Colon (tissue), 2 donors: ENCODE results near the gene PSG6.
"Not testable (repeated sequence)": the region's sequence is repeated elsewhere in the genome, so short reads cannot be mapped to it uniquely, and the experiment has no call there.

Experiments
- FAIRE-seq: peaks from 2 replicates; lab custom pipeline; 2012; peaks lifted over from hg19 to GRCh38; lab: Jason Lieb, UNC
- donor health status: control.
- donor health status: control.

PSG6 gene

DNA sequence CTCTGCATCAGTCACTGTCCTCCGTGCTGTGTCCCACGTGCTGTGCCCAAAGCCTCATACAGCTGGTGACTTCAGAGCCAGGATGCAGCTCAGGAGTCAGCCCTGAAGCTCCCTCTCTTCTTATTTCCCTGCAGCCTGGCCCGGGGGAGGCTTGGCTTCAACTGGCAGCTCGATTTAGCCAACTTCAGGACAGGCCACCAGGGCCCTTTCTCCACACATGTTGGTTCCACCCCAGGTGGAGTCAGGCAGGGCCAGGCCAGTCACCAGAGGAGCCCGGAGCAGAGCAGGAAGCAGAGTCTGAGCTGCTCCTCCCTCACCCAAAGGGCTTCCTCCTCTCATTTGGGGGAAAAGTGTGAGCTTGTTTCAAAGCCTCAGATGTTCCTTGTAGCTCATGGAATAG is 11.5 kb downstream of the PSG6 start:
- FAIRE-seq = not testable (repeated sequence)

- not testable (repeated sequence) for FAIRE-seq
These were observed 17.1 kb downstream of the PSG6 start for GRCh38 chr19:42900561-42900960.

DNA sequence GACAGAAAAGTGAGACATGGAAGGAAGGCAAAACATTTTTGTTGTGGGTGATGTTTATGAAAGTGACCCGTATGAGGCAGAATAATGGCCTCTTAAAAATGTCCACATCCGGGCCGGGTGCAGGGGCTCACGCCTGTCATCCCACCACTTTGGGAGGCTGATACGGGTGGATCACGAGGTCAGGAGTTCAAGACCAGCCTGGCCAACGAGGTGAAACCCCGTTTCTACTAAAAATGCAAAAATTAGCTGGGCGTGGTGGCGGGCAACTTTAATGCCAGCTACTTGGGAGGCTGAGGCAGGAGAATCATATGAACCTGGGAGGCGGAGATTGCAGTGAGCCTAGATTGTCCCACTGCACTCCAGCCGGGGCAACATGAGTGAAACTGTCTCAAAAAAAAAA is 18.0 kb downstream of the PSG6 start:
- not testable (repeated sequence) for FAIRE-seq

GRCh38 chr19:42899110-42899509 is 18.6 kb downstream of the PSG6 start:
- FAIRE-seq = not testable (repeated sequence)

DNA sequence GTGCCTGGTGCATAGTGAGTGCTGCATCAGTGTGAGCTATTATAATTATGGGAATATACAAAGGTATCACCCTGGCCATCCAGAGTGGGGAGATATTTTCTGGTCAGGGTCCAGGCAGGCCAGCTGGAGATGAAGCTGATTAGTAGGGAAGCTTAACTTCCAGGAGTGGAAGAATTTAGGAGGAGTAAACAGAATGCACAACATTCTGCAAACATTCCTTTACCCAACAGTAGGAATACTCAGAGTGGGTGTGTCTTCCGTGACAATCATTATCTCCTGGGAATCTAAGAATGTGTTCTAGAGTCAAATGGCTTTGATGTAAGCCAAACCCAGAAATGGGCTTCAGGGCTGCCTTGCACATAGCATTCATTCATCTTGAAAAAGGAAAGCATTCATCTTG is 19.0 kb downstream of the PSG6 start:
- not testable (repeated sequence) for FAIRE-seq

GRCh38 chr19:42897729-42898128 is 20.0 kb downstream of the PSG6 start:
- FAIRE-seq = not testable (repeated sequence)

DNA sequence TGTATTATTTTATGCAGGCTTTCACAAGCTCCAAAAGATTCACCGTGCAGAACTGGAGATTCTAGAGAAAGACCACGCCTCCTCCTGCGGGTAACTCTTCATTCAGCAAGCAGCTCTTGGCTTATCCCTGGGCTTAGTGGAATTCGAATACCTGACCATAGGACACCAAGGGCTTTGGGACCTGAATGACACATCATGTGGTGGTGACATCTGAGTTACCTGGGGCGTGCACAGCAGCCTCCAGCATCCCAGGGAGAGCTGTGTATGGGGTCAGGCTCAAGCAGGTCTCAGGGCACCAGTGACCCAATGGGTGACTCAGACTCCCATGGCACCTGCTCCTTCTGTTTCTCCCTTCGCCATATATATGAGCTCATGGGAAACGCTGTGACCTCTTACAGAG is 27.2 kb downstream of the PSG6 start:
- FAIRE-seq = not testable (repeated sequence)

GRCh38 chr19:42887876-42888445 is 29.7 kb downstream of the PSG6 start:
- not testable (repeated sequence) for FAIRE-seq

DNA sequence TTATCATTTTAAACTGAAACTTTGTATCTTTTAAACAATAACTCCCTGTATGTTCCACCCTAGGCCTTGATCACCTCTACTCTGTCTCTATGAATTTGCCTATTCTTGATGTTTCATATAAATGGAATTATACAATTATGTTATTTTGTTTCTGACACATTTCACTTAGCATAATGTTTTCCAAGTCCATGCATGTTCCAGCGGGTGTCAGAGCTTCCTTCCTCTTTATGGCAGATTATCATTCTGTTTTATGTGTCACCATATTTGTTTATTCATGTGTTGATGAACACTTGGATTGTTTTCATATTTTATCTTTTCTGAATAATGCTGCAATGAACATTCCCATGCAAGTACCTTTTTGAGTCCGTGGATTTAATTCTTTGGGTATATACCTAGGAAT is 35.0 kb downstream of the PSG6 start:
- FAIRE-seq = not testable (repeated sequence)

DNA sequence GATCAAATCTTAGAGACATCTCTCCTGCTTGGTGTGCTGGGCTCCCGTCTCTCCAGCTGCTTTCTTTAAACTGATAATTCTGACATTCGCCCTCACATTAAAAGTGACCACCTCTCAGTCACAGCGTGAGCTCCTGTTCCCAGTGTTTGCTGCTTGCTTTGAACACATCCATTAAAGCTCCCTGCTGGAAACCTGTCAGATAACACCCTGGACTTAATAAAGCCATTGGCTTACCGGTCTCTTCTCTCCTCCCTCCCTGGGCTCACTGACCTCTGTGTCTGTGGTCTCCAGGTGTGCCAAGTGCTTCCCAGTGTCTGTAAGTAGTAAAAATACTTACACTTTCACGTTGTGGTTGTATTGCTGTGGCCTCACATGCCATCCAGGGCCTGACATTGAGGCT is 35.7 kb downstream of the PSG6 start:
- FAIRE-seq = not testable (repeated sequence)

DNA sequence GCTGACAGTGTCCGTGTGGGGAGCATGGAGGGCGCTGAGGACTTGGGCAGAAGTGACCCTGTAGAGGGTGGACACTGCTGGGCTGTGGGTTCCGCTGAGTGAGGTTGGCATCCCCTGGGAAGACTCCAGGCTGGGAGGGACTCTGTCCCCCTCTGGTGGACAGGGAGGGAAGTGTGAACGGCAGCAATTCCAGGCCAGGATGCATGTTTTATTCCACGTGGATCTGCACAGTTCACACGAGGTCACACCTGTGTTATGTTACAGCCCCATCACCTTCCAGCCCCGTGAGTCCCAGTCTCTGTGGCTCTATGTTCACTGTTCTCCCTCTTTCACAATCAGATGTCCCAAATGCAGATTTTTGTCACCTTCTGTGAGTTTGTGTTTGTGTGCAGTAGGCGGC is 36.4 kb downstream of the PSG6 start:
- not testable (repeated sequence) for FAIRE-seq

DNA sequence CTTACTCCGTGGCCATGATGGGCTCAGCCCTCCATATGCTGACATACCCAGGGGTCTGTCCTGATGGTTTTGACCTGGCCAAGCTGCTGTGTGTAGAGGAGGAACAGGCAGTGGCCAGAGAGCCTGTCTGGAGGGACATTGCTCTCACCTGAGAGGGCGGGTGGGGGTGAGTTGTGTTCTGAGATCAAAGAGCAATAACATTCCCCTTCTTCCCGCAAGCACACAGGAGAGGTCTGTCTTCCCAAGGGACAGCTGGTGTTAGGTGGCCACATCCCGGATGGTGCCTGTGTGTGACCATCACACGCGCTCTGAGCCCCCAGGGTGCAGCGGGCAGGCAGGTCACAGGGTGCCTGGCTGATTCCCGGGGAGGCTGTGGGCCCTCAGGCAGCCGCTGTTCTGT is 37.1 kb downstream of the PSG6 start:
- not testable (repeated sequence) for FAIRE-seq

GRCh38 chr19:42879613-42880012 is 38.1 kb downstream of the PSG6 start, which contains the start of gene PSG1:
PSG1 (minus strand) TSS chr19:42879713; CDS start chr19:42879581, 132 bp downstream.
- FAIRE-seq = no peak

DNA sequence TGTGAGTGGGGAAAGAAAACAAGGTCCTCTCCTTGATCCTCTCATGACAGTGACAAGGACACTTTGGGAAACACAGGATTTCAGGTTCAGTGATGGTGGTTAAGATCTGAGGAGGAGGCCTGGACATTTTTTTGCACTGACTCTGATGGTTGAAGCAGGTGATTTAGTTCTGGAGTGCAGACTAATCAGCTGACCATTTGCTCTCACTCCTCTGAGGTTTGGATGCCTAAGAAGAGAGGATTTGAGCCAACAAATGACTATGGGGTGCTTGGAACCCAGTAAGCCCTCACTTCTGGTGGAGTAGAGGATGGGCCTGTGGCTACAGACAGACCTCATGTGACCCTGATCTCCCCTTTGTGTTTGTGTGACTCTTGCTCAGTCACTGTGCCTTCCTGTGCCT is 41.1 kb downstream of the PSG6 start:
- not testable (repeated sequence) for FAIRE-seq

DNA sequence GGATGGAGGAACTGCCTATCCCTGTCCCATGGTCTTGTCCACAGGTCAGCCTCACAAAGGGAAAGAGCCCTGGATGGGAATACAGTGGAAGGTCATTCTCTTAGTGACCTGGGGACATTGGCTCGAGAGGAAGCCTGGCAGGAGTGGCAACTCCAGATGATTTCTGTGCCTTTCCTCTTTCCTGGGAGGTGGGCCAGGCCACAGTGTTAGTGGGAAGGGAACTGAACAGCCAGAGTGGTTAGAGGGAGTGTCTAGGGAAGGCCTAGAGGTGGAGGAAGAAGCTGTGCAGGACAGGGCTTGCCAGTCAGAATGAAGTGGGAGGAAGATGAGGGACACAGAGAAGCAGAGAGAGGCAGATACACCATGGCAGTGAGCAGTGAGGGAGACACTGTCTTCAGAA is 41.8 kb downstream of the PSG6 start:
- FAIRE-seq = not testable (repeated sequence)

DNA sequence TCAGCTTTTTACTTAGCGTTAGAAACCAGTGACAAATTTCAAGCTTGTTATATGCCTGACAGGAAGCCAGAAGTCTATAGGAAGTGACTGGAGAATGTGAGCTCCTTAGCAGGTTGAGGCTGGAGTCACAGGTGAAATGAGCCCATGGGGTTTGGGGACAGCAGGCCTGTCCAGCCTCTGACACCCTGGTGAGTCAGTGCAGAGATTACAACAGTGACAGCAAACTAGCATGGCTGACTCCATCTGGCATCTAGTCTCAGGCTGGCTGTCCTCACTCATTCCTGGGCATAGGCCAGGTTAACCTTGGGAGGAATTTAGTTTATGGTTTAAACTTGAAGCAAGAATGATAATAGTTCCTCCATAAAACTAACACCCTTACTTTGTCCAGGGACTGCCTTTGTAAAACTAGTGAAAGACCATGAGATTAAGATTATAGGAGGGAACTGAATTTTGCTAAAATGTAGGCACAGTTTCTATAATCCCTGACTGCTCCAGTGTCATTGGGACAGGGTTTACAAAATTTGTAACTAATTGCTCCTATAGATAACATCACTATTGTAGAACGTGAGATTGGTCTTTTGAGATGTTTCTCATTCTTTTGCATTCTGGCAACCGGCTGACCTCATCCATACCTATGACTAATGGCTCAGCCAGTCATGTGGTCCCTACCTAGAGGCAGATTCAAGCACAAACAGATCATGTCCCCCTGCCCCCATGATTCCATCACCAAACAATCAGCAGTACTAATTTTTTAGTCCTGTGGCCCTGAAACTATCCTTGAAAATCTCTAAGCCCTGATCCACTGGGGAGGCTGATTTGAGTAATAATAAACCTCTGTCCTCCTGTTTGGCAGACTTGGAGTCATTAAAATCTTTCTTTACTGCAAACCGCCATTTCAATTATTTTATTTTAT is 42.5 kb downstream of the PSG6 start:
- FAIRE-seq = not testable (repeated sequence)

DNA sequence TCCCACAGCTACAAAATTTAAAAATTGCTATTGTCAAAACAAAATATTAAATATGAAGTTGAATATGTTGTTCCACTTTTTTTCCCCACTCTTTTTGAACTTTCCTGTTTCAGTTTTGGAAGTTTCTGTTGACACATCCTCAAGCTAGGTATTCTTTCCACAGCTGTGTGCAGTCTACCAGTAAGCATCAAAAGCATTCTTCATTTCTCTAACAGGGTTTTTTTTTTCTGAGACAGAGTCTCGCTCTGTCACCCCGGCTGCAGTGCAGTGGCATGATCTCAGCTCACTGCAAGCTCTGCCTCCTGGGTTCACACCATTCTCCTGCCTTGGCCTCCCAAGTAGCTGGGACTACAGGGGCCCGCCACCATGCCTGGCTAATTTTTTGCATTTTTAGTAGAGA is 43.6 kb downstream of the PSG6 start:
- not testable (repeated sequence) for FAIRE-seq

- FAIRE-seq = no peak
These were observed 45.1 kb downstream of the PSG6 start for GRCh38 chr19:42872608-42873007.

- no peak for FAIRE-seq
These were observed 60.2 kb downstream of the PSG6 start for GRCh38 chr19:42857544-42857867.

DNA sequence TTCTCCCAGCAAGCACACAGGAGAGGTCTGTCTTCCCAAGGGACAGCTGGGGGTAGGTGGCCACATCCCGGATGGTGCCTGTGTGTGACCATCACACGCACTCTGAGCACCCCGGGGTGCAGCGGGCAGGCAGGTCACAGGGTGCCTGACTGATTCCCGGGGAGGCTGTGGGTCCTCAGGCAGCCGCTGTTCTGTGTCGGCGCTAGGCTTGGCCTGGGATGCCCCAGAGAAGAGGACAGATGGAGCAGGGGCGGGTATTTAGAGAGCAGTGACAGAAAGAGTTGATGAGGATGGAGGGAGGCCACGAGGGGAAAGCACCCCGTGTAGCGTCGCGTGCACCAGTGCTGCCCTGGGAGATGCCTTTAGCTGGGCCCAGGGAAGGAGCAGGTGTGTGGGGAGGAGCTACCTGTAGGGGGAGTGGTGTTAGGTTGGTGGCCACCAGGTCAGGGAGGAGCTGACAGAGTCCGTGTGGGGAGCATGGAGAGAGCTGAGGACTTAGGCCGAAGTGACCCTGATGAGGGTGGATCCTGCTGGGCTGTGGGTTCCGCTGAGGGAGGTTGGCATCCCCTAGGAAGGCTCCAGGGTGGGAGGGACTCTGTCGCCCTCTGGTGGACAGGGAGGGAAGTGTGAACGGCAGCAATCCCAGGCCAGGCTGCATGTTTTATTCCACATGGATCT is 60.7 kb downstream of the PSG6 start:
- not testable (repeated sequence) for FAIRE-seq

DNA sequence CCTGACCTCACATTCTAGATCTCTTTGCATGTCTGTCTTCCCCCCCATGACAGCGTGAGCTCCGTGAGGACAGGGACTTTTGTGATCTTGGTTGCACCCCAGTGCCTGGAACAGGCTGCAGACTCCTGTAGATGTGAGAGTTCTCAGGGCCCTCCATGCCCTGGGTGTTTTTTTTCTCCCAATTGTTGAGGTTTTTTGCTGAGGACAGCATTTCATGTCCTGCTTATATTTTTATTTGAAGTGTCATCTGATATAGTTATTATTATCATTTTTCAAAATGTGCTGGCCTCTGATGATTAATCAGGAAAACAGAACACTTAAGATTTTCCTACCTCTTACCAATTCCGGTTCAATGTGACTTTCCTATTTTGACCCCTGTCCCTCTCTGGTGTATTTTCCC is 62.9 kb downstream of the PSG6 start:
- not testable (repeated sequence) for FAIRE-seq

DNA sequence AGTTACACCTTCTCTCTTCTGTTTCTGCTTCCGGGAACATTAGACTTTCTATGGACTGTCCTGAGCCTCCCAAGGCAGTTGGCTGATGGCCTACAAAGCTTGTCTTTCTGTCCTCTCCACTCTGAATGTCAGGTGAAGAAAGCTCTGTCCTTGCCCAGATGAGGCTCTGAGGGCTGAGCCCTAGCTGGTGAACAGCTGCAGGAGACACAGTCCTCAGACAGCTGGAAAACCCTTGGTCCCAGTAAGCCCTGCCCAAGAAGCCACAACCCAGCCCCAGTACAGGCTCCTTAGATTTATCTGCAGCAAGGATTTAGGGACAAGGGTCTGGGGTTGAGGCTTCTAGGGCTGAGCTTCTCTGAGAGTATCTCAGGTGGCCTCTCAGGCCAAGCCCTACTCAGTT is 64.5 kb downstream of the PSG6 start:
- not testable (repeated sequence) for FAIRE-seq

- not testable (repeated sequence) for FAIRE-seq
These were observed 64.9 kb downstream of the PSG6 start for GRCh38 chr19:42852821-42853220.
